Fibroblast of lung (primary cell): Measurements from ENCODE around the gene ATP6V1G2. TPM values are rescaled to one million over a fixed set of nuclear protein-coding genes. Genes with fewer than 3 reads are reported as not detected.

ENCODE experiments used
- DNase-seq, 2 donors: peaks; one replicate each; pipeline versions ENCODE4 v3.0.0 to v3.0.0-alpha.2; 2010; ENCODE audit warnings: low read depth in 2 of 2
- H2AFZ ChIP-seq: 2 replicates; pipeline ENCODE4 v1.5.1; 2012; ENCODE audit warnings: low read length, control low read depth, inconsistent platforms
- H3K27ac ChIP-seq: 2 replicates; pipeline ENCODE4 v1.5.1; 2011; ENCODE audit warnings: low read length, control low read depth; ENCODE audit not compliant: insufficient read depth
- H3K27me3 ChIP-seq: 2 replicates; pipeline ENCODE4 v1.5.1; 2011; ENCODE audit warnings: mild to moderate bottlenecking, low read length; ENCODE audit not compliant: control insufficient read depth, insufficient read depth
- H3K36me3 ChIP-seq: 2 replicates; pipeline ENCODE4 v1.5.1; 2011; ENCODE audit warnings: low read length; ENCODE audit not compliant: control insufficient read depth, insufficient read depth
- H3K4me1 ChIP-seq: 2 replicates; pipeline ENCODE4 v1.5.1; 2011; ENCODE audit warnings: low read length; ENCODE audit not compliant: control insufficient read depth, insufficient read depth; ENCODE audit errors: extremely low read depth
- H3K4me2 ChIP-seq: 2 replicates; pipeline ENCODE4 v1.5.1; 2011; ENCODE audit warnings: low read length, control low read depth; ENCODE audit not compliant: insufficient read depth; ENCODE audit errors: extremely low read depth
- H3K4me3 ChIP-seq, 4 experiments: fragments of 200-600 bp in 1 of 4; sonication (generic) in 1 of 4; replicated peaks in 1 of 4; 2 replicates each; pipeline ENCODE4 v1.5.1; 2011 to 2016; ENCODE audit warnings: low read length in 4 of 4, low read depth in 3 of 4, mild to moderate bottlenecking in 3 of 4, control low read depth in 2 of 4, inconsistent platforms in 1 of 4, mixed read lengths in 1 of 4; ENCODE audit not compliant: insufficient read depth in 1 of 4; ENCODE audit errors: control extremely low read depth in 1 of 4
- H3K79me2 ChIP-seq: 2 replicates; pipeline ENCODE4 v1.5.1; 2012; ENCODE audit warnings: mild to moderate bottlenecking, low read length, inconsistent platforms; ENCODE audit not compliant: control insufficient read depth, insufficient read depth
- H3K9ac ChIP-seq: 2 replicates; pipeline ENCODE4 v1.5.1; 2011; ENCODE audit warnings: mild to moderate bottlenecking, low read length, control low read depth; ENCODE audit not compliant: insufficient read depth
- H3K9me3 ChIP-seq: 2 replicates; pipeline ENCODE4 v1.5.1; 2012; ENCODE audit warnings: low read depth, low read length; ENCODE audit not compliant: control insufficient read depth, insufficient read depth
- H4K20me1 ChIP-seq: 2 replicates; pipeline ENCODE4 v1.5.1; 2011; ENCODE audit warnings: low read length; ENCODE audit not compliant: control insufficient read depth, insufficient read depth; ENCODE audit errors: extremely low read depth
- EZH2 ChIP-seq: IDR thresholded peaks from 2 replicates; pipeline ENCODE4 v1.5.1; 2012; ENCODE audit warnings: low read length, control low read depth, mild to moderate bottlenecking; ENCODE audit errors: missing control alignments
- polyA plus RNA-seq, 2 donors: library from polyadenylated mRNA; depleted of rRNA in 1 of 2; stranded (reverse) in 1 of 2; unstranded in 1 of 2; fragments of >200 nt; gene quantifications; 2 replicates each; pipeline ENCODE4 v1.2.1, GENCODE V29; 2011 to 2012; ENCODE audit warnings: missing spikeins in 1 of 2
- total RNA-seq: library from RNA; depleted of rRNA; stranded (reverse); fragments of >200 nt; gene quantifications from 2 replicates; pipeline ENCODE4 v1.2.1, GENCODE V29; 2014
- TF ChIP-seq, protein P1 (sequence below), 2 donors: IDR thresholded peaks in 1 of 2; conservative IDR thresholded peaks in 1 of 2; 1 replicate in 1 of 2; 2 replicates in 1 of 2; pipeline ENCODE4 v1.5.1; 2011 to 2012; ENCODE audit warnings: low read length in 2 of 2, control low read depth in 1 of 2, inconsistent platforms in 1 of 2, low read depth in 1 of 2, mild to moderate bottlenecking in 1 of 2

Gene ATP6V1G2
- total and polyA plus RNA-seq, 2 donors (not counting 1 experiment from before 2014, with no cell fraction given): 11.2 to 16.0 TPM

DNA sequence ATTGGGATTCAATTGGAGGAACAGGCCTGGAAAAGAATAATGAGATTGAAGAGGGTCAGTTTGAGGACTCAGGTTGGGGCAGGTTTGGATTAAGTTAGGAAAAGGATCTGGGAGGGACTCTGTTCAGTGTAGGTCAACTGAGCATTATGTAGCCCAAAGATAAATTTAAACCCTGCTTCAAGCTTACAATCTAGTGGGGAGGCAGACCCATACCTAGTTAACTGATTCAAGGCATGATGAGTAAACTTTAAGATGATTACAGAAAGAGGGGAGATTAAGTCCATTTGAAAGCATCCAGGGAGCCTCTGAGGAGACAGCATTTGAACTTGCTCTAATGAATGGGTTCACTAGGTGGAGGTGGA is 14.3 kb upstream of the ATP6V1G2 start:
- Histone ChIP-seq H3K27me3 (no peaks in the 10 kb centered on the region), H3K79me2 (no peaks in the 10 kb centered on the region), H3K4me3 (no peak overlapping the region), H3K9me3 (no peaks in the 10 kb centered on the region), H3K4me2 (no peak overlapping the region), H2AFZ (no peak overlapping the region), H4K20me1 (no peaks in the 10 kb centered on the region), H3K9ac (no peak overlapping the region), H3K4me1 (peaks cover 11% of the 10 kb centered on the region), H3K27ac (no peak overlapping the region), H3K36me3 (peaks cover 6% of the 10 kb centered on the region)
- TF ChIP-seq, protein P1, sequence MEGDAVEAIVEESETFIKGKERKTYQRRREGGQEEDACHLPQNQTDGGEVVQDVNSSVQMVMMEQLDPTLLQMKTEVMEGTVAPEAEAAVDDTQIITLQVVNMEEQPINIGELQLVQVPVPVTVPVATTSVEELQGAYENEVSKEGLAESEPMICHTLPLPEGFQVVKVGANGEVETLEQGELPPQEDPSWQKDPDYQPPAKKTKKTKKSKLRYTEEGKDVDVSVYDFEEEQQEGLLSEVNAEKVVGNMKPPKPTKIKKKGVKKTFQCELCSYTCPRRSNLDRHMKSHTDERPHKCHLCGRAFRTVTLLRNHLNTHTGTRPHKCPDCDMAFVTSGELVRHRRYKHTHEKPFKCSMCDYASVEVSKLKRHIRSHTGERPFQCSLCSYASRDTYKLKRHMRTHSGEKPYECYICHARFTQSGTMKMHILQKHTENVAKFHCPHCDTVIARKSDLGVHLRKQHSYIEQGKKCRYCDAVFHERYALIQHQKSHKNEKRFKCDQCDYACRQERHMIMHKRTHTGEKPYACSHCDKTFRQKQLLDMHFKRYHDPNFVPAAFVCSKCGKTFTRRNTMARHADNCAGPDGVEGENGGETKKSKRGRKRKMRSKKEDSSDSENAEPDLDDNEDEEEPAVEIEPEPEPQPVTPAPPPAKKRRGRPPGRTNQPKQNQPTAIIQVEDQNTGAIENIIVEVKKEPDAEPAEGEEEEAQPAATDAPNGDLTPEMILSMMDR (conservative IDR thresholded peaks at IDR 0.05 in 1 of 2, IDR thresholded peaks at IDR 0.05 in 1 of 2; ENCODE audit: low read depth in 1 of 2, low read length in 2 of 2): no peak
- TF ChIP-seq EZH2: no peak
- no peak for DNase-seq

DNA sequence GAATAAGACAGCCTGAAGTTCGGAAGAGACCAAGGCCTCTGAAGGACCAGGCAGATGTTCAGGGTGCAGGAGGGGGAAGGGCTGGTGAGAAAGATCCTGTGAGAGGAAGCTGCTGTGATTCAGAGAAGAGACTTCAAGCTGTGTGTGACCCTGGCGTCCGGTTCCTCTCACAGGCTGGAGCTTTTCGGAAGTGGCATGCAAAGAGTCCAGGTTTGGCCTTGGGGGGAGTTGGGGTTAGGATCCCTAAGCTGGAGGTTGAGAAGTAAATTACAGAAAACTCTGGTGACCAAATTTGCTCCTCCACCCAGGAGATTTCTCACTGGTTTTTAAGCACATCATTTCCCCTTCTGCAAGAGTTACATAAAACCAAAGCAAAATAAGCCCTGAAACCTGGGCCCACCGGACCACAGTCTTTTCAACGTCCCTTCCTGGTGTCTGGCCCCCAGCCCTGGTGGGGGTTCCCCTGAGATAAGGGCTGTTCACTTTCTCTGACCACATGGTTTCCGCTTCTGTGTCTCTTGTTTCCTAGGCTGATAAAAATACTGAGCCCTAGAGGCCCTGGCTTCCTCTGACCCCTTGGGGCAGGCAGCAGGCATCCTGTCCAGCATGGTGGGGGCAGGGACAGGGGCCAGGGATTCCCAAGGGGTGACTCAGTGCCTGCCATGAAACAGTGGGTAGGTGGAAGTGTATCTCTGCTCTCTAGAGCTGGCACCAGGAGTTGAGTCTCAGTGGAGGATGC is 13.7 kb upstream of the ATP6V1G2 start:
- Histone ChIP-seq H3K27me3 (no peaks in the 10 kb centered on the region), H2AFZ (no peak overlapping the region), H3K4me3 (no peak overlapping the region), H3K27ac (no peak overlapping the region), H4K20me1 (no peaks in the 10 kb centered on the region), H3K79me2 (no peaks in the 10 kb centered on the region), H3K36me3 (peaks cover 6% of the 10 kb centered on the region), H3K4me2 (peak overlapping the region; percentile 11), H3K4me1 (peaks cover 11% of the 10 kb centered on the region), H3K9ac (no peak overlapping the region), H3K9me3 (no peaks in the 10 kb centered on the region)
- TF ChIP-seq, protein P1 (conservative IDR thresholded peaks at IDR 0.05 in 1 of 2, IDR thresholded peaks at IDR 0.05 in 1 of 2; ENCODE audit: low read depth in 1 of 2, low read length in 2 of 2): no peak
- TF ChIP-seq EZH2: no peak
- DNase-seq: peak; percentile 37 to 64

DNA sequence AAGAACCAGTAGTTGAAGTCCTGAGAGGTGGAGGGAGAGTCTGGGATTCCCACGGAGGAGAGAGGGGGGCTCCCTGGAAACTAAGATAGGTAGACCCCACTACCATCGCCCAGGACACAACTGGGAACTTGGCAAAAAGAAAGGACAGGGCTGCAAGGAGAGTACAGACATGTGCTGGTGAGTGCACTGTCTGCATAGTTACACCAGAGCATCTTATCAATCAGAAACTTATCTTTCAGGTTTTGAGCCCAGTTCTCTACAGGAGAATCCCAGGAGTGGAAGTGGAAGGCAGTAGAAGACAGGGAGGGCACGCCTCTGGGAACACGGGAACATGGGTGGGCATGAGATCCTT is 13.2 kb upstream of the ATP6V1G2 start:
- H3K9me3 ChIP-seq: no peaks in the 10 kb centered on the region
- no peak overlapping the region for H3K4me2 ChIP-seq
- peak overlapping the region; percentile 27 for H3K27ac ChIP-seq
- H3K4me3 ChIP-seq: no peak overlapping the region
- H3K36me3 ChIP-seq: peaks cover 6% of the 10 kb centered on the region
- no peak overlapping the region for H3K9ac ChIP-seq
- H4K20me1 ChIP-seq: no peaks in the 10 kb centered on the region
- DNase-seq: no peak
- no peaks in the 10 kb centered on the region for H3K27me3 ChIP-seq
- H3K4me1 ChIP-seq: peaks cover 11% of the 10 kb centered on the region
- no peak overlapping the region for H2AFZ ChIP-seq
- TF ChIP-seq, protein P1 (conservative IDR thresholded peaks at IDR 0.05 in 1 of 2, IDR thresholded peaks at IDR 0.05 in 1 of 2; ENCODE audit: low read depth in 1 of 2, low read length in 2 of 2): no peak
- no peak for TF ChIP-seq EZH2
- H3K79me2 ChIP-seq: no peaks in the 10 kb centered on the region
